HUES6 (cell line): ENCODE results near the gene SAMD14.

Source experiments
- H3K27ac ChIP-seq: 2 replicates; pipeline ENCODE4 v1.7.0; 2013; ENCODE audit warnings: low read depth, mild to moderate bottlenecking, low read length, inconsistent platforms
- H3K27me3 ChIP-seq: 2 replicates; pipeline ENCODE4 v1.6.1; 2013; ENCODE audit warnings: low read length; ENCODE audit not compliant: control insufficient read depth, insufficient read depth
- H3K36me3 ChIP-seq: 2 replicates; pipeline ENCODE4 v1.6.1; 2013; ENCODE audit warnings: low read length; ENCODE audit not compliant: control insufficient read depth, insufficient read depth
- H3K4me1 ChIP-seq: 2 replicates; pipeline ENCODE4 v1.6.1; 2013; ENCODE audit warnings: low read length; ENCODE audit not compliant: control insufficient read depth, insufficient read depth
- H3K4me3 ChIP-seq: 2 replicates; pipeline ENCODE4 v1.5.1; 2013; ENCODE audit warnings: low read depth, low read length
- H3K9ac ChIP-seq: one replicate; pipeline ENCODE4 v1.6.1; 2013; ENCODE audit warnings: mild to moderate bottlenecking, low read length
- H3K9me3 ChIP-seq: 2 replicates; pipeline ENCODE4 v1.6.1; 2013; ENCODE audit warnings: low read depth, low read length; ENCODE audit not compliant: control insufficient read depth, insufficient read depth

SAMD14 gene

GRCh38 chr17:50137042-50137441, 7.1 kb upstream of the SAMD14 start:
- H3K9me3 ChIP-seq = no peaks in the 10 kb centered on the region
- H3K27me3 ChIP-seq = no peaks in the 10 kb centered on the region
- H3K9ac ChIP-seq = no peak overlapping the region
- H3K4me1 ChIP-seq = peaks cover 33% of the 10 kb centered on the region
- peaks cover 56% of the 10 kb centered on the region for H3K36me3 ChIP-seq
- no peak overlapping the region for H3K4me3 ChIP-seq
- H3K27ac ChIP-seq = no peak overlapping the region

GRCh38 chr17:50136096-50136687, 6.2 kb upstream of the SAMD14 start:
- Histone ChIP-seq H3K27ac (no peak overlapping the region), H3K9ac (no peak overlapping the region), H3K27me3 (no peaks in the 10 kb centered on the region), H3K36me3 (peaks cover 49% of the 10 kb centered on the region), H3K4me1 (peaks cover 33% of the 10 kb centered on the region), H3K4me3 (no peak overlapping the region), H3K9me3 (no peaks in the 10 kb centered on the region)

DNA sequence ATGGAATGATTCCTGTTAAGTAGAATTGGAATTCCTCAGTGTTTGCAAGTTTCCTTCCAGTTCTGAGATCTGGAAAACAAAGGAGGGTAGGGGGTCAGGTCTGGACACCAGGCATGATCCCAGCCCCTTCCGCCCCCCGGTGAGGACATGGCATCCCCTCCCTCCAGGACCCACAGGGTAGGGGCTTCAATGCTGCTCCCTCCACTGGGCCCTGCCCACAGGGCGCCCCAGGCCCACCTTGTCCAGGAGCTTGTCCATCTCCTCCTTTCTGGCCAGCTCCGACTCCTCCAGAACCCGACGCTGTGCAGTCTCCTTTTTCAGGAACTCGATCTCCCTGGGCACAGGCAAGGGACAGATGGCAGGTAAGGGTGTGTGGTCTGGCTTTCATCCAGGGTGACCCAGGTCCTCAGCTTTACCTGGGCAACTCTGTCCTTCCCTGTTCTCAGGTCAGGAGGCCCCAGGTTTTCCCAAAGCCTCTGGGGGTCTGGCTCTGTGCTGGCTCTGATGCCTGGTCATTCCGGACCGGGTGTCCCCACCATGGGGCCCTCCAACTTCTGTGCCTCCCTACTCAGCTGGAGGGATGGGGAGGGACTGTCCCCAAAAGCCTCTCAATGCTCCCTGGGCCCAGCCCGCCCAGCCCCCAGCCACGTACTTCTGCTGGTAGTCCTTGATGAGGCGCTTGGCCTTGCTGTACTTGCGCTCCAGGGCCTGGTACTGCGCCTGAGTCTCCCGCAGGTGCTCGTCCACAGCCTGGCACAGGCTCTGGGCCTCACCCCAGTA, 5.5 kb upstream of the SAMD14 start:
- no peak overlapping the region for H3K27ac ChIP-seq
- peaks cover 42% of the 10 kb centered on the region for H3K36me3 ChIP-seq
- H3K4me3 ChIP-seq = no peak overlapping the region
- H3K27me3 ChIP-seq = no peaks in the 10 kb centered on the region; the same call in 1 of the 2 replicates
- no peak overlapping the region for H3K9ac ChIP-seq
- H3K9me3 ChIP-seq = no peaks in the 10 kb centered on the region
- H3K4me1 ChIP-seq = peaks cover 35% of the 10 kb centered on the region

DNA sequence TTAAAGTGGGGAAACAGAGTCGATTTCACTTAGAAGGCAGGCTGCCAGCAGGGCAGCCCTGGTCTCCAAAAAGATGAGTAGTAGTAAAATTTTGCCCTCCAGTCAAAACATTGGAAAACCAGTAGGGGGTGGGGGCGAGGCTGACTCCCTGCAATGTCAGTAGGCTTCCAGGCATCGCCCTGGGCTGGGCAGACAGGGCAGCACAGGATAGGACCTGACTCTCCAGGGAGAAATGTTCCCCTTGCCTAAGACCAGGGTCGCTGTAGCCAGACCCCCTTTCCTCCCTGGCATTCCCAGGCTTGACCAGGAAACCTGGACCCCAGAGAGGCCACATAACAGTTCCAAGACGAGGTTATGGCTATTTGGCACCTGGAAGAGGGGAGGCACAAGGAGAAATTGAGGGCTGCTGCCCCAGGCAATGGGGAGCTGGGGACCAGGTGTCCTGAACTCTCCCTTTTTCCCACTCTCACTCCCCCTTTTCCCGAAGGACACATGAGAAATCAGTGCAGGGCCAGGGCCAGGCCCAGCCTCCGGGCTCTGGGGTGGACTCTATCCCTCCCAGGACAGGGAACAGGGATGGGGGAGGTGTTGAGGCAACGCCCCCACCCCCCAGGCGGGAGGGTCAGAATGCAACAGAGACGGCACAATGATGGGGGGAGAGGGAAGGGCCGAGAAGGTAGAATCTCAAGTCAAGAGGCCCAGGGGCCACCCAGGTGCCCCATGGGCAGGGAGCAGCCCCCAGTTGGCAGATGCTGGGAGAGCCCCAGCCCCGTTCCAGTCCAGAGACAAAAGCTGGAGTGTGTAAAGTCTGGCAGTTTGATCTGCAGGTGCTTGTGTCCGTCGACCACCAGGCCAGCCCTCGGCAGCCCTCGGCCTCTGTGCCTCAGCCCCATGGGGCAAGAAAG, 4.5 kb upstream of the SAMD14 start:
- Histone ChIP-seq H3K36me3 (peaks cover 37% of the 10 kb centered on the region), H3K9ac (no peak overlapping the region), H3K4me3 (no peak overlapping the region), H3K4me1 (peaks cover 29% of the 10 kb centered on the region), H3K9me3 (no peaks in the 10 kb centered on the region), H3K27me3 (no peaks in the 10 kb centered on the region; the same call in 1 of the 2 replicates), H3K27ac (no peak overlapping the region)

GRCh38 chr17:50133769-50134099, 3.8 kb upstream of the SAMD14 start:
- H3K36me3 ChIP-seq = peaks cover 29% of the 10 kb centered on the region
- no peak overlapping the region; the same call in 1 of the 2 replicates for H3K4me3 ChIP-seq
- no peak overlapping the region for H3K9ac ChIP-seq

GRCh38 chr17:50133028-50133768, 3.2 kb upstream of the SAMD14 start:
- H3K4me3 ChIP-seq = peak overlapping the region; percentile 21; the same call in 1 of the 2 replicates
- no peak overlapping the region for H3K27ac ChIP-seq
- H3K36me3 ChIP-seq = peaks cover 24% of the 10 kb centered on the region
- no peaks in the 10 kb centered on the region; the same call in 1 of the 2 replicates for H3K27me3 ChIP-seq
- no peaks in the 10 kb centered on the region for H3K9me3 ChIP-seq
- H3K4me1 ChIP-seq = peaks cover 33% of the 10 kb centered on the region
- H3K9ac ChIP-seq = no peak overlapping the region

More at GRCh38 chr17:50133769-50134099, 3.8 kb upstream of the SAMD14 start:
- Histone ChIP-seq H3K27me3 (no peaks in the 10 kb centered on the region; the same call in 1 of the 2 replicates), H3K9me3 (no peaks in the 10 kb centered on the region), H3K4me1 (peaks cover 29% of the 10 kb centered on the region), H3K27ac (no peak overlapping the region)

- Histone ChIP-seq H3K27ac (no peak overlapping the region), H3K27me3 (no peaks in the 10 kb centered on the region; the same call in 1 of the 2 replicates), H3K9ac (no peak overlapping the region), H3K9me3 (no peaks in the 10 kb centered on the region), H3K4me1 (peaks cover 41% of the 10 kb centered on the region), H3K4me3 (no peak overlapping the region), H3K36me3 (peaks cover 14% of the 10 kb centered on the region)
Observed at GRCh38 chr17:50132104-50132794, 2.3 kb upstream of the SAMD14 start.

DNA sequence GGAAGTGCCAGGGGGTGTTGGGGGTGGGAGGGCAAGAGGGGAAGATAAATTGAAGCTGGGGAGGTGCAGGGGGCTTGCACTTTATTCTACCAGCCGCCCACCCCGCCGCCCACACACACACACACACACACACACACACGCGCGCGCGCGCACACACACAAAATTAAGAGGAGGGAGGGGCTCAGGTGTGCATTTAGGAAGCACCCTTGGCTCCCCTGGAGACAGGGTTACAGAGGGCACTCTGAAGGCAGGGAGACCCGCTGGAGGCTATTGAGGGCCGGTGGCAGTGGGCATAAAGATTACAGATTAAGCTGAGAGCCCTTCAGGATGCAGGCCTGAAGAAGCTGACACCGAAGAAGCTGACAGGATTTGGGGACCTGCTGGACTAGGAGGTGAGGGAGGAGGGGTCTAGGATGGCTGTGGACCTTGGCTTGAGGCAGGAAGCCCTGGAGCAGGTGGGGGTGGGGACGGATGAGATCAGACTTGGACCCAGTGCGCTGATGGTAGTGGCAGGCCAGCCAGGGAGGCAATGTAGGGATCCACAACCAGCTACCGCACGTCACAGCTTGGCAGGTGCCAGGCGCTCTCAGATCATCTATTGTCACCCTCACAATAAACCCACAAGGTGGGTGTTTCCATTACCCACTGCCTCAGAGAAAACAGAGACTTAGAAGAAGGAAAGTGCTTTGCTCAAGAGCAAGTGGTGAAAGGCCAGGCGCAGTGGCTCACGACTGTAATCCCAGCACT, 772 bp upstream of the SAMD14 start:
- Histone ChIP-seq H3K9ac (no peak overlapping the region), H3K4me1 (peaks cover 41% of the 10 kb centered on the region), H3K27me3 (no peaks in the 10 kb centered on the region; the same call in 1 of the 2 replicates), H3K9me3 (no peaks in the 10 kb centered on the region), H3K27ac (no peak overlapping the region), H3K4me3 (peak overlapping the region; percentile 83), H3K36me3 (peaks cover 2% of the 10 kb centered on the region; the same call in 1 of the 2 replicates)

GRCh38 chr17:50129353-50129727, 620 bp downstream of the SAMD14 start:
- H3K27me3 ChIP-seq = no peaks in the 10 kb centered on the region; the same call in 1 of the 2 replicates
- H3K9me3 ChIP-seq = no peaks in the 10 kb centered on the region
- peaks cover 36% of the 10 kb centered on the region for H3K4me1 ChIP-seq
- peak overlapping the region; percentile 62 for H3K4me3 ChIP-seq
- no peak overlapping the region for H3K9ac ChIP-seq
- H3K36me3 ChIP-seq = no peaks in the 10 kb centered on the region
- no peak overlapping the region for H3K27ac ChIP-seq
